ENCODE results near the gene HIBADH.

DNA sequence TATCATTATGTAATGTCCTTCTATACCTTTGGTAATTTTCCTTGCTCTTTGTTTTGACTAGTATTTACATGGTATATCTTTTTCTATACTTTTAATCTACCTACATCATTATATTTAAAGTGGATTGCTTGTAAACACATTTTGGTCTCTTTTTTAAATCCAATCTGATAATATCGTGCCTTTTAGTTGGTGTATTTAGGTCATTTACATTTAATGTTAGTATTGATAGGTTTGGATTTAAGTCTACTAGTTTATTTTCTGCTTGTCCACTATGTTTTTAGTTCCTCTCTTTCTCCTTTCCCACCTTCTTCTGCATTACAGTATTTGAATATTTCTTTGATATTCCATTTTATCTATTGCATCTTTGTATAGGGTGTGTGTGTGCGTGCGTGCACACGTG lies 95.4 kb downstream of the HIBADH start:
- TF ChIP-seq, protein P1, sequence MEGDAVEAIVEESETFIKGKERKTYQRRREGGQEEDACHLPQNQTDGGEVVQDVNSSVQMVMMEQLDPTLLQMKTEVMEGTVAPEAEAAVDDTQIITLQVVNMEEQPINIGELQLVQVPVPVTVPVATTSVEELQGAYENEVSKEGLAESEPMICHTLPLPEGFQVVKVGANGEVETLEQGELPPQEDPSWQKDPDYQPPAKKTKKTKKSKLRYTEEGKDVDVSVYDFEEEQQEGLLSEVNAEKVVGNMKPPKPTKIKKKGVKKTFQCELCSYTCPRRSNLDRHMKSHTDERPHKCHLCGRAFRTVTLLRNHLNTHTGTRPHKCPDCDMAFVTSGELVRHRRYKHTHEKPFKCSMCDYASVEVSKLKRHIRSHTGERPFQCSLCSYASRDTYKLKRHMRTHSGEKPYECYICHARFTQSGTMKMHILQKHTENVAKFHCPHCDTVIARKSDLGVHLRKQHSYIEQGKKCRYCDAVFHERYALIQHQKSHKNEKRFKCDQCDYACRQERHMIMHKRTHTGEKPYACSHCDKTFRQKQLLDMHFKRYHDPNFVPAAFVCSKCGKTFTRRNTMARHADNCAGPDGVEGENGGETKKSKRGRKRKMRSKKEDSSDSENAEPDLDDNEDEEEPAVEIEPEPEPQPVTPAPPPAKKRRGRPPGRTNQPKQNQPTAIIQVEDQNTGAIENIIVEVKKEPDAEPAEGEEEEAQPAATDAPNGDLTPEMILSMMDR (tag by site-specific recombination; IDR thresholded peaks at IDR 0.05), result no peak
- TF ChIP-seq, protein P2, sequence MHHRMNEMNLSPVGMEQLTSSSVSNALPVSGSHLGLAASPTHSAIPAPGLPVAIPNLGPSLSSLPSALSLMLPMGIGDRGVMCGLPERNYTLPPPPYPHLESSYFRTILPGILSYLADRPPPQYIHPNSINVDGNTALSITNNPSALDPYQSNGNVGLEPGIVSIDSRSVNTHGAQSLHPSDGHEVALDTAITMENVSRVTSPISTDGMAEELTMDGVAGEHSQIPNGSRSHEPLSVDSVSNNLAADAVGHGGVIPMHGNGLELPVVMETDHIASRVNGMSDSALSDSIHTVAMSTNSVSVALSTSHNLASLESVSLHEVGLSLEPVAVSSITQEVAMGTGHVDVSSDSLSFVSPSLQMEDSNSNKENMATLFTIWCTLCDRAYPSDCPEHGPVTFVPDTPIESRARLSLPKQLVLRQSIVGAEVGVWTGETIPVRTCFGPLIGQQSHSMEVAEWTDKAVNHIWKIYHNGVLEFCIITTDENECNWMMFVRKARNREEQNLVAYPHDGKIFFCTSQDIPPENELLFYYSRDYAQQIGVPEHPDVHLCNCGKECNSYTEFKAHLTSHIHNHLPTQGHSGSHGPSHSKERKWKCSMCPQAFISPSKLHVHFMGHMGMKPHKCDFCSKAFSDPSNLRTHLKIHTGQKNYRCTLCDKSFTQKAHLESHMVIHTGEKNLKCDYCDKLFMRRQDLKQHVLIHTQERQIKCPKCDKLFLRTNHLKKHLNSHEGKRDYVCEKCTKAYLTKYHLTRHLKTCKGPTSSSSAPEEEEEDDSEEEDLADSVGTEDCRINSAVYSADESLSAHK (tag by site-specific recombination; IDR thresholded peaks at IDR 0.05), result no peak
- TF ChIP-seq SETDB1 (IDR thresholded peaks at IDR 0.05; ENCODE audit: insufficient read length, low read length) (no peak), KLF1 (tag by site-specific recombination; IDR thresholded peaks at IDR 0.05) (no peak)
- TF ChIP-seq, protein P3, sequence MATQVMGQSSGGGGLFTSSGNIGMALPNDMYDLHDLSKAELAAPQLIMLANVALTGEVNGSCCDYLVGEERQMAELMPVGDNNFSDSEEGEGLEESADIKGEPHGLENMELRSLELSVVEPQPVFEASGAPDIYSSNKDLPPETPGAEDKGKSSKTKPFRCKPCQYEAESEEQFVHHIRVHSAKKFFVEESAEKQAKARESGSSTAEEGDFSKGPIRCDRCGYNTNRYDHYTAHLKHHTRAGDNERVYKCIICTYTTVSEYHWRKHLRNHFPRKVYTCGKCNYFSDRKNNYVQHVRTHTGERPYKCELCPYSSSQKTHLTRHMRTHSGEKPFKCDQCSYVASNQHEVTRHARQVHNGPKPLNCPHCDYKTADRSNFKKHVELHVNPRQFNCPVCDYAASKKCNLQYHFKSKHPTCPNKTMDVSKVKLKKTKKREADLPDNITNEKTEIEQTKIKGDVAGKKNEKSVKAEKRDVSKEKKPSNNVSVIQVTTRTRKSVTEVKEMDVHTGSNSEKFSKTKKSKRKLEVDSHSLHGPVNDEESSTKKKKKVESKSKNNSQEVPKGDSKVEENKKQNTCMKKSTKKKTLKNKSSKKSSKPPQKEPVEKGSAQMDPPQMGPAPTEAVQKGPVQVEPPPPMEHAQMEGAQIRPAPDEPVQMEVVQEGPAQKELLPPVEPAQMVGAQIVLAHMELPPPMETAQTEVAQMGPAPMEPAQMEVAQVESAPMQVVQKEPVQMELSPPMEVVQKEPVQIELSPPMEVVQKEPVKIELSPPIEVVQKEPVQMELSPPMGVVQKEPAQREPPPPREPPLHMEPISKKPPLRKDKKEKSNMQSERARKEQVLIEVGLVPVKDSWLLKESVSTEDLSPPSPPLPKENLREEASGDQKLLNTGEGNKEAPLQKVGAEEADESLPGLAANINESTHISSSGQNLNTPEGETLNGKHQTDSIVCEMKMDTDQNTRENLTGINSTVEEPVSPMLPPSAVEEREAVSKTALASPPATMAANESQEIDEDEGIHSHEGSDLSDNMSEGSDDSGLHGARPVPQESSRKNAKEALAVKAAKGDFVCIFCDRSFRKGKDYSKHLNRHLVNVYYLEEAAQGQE (tag by site-specific recombination; IDR thresholded peaks at IDR 0.05), result no peak

Measured in HEK293 (cell line).